B cell (primary cell): ENCODE results near the gene ABCB10. TPM values are rescaled to one million over a fixed set of nuclear protein-coding genes. Genes with fewer than 3 reads are reported as not detected.

Source experiments
- ATAC-seq: fragments of 200-7000 bp; cut with Tn5 transposase; one replicate; pipeline ENCODE4 v1.10.0; 2021; ENCODE audit warnings: low read depth, mild to moderate bottlenecking, moderate number of reproducible peaks, moderate library complexity
- CTCF ChIA-PET: fragments of 350-600 bp; sonication (Branson Sonifier 250); formaldehyde crosslinking; loops from one replicate; lab custom pipeline; 2021; ENCODE audit warnings: antibody characterized with exemption, inconsistent platforms; lab: Charles Lee
- POLR2A ChIA-PET: fragments of 350-600 bp; sonication (Branson Sonifier 250); formaldehyde crosslinking; loops from one replicate; lab custom pipeline; 2021; ENCODE audit warnings: antibody characterized with exemption; lab: Charles Lee
- DNase-seq: peaks from one replicate; pipeline ENCODE4 v3.0.0; 2013
- H2AFZ ChIP-seq: 2 replicates; pipeline ENCODE4 v1.6.1; 2012; ENCODE audit warnings: mild to moderate bottlenecking, low read depth, low read length; ENCODE audit not compliant: insufficient read depth, poor library complexity, severe bottlenecking
- H3K27ac ChIP-seq, 2 donors: 1 replicate in 1 of 2; 2 replicates in 1 of 2; pipeline ENCODE4 v1.5.1; 2012 to 2013; ENCODE audit warnings: low read length in 2 of 2, mild to moderate bottlenecking in 2 of 2, moderate library complexity in 1 of 2
- H3K27me3 ChIP-seq, 4 experiments: fragments of 200-600 bp in 1 of 4; sonication (generic) in 1 of 4; replicated peaks in 1 of 4; 1 replicate in 2 of 4; 2 replicates in 2 of 4; pipeline versions ENCODE4 v1.6.1 to v1.7.0; 2013 to 2016; ENCODE audit warnings: low read length in 3 of 4, mild to moderate bottlenecking in 2 of 4, mixed read lengths in 1 of 4, moderate library complexity in 1 of 4; ENCODE audit not compliant: insufficient read depth in 4 of 4, control insufficient read depth in 3 of 4; ENCODE audit errors: control extremely low read depth in 1 of 4
- H3K36me3 ChIP-seq, 2 experiments: replicated peaks in 1 of 2; 1 replicate in 1 of 2; 2 replicates in 1 of 2; pipeline versions ENCODE4 v1.6.1 to v1.7.1; 2013; ENCODE audit warnings: low read length in 1 of 2; ENCODE audit not compliant: insufficient read depth in 2 of 2, control insufficient read depth in 1 of 2; ENCODE audit errors: control extremely low read depth in 1 of 2, extremely low read depth in 1 of 2
- H3K4me1 ChIP-seq, 2 donors: fragments of 200-600 bp in 1 of 2; sonication (generic) in 1 of 2; 1 replicate in 1 of 2; 2 replicates in 1 of 2; pipeline versions ENCODE4 v1.5.1 to v1.6.1; 2013 to 2017; ENCODE audit warnings: low read length in 2 of 2; ENCODE audit not compliant: control insufficient read depth in 2 of 2, insufficient read depth in 2 of 2
- H3K4me2 ChIP-seq: replicated peaks from 2 replicates; pipeline ENCODE3; 2012; ENCODE audit warnings: mild to moderate bottlenecking, low read depth, low read length; ENCODE audit not compliant: poor library complexity, severe bottlenecking
- H3K4me3 ChIP-seq, 5 experiments: fragments of 200-600 bp in 1 of 5; sonication (generic) in 1 of 5; 1 replicate in 3 of 5; 2 replicates in 2 of 5; pipeline versions ENCODE4 v1.5.1 to v1.7.0; 2011 to 2016; ENCODE audit warnings: low read length in 4 of 5, mild to moderate bottlenecking in 4 of 5, low read depth in 2 of 5, control low read depth in 1 of 5, moderate library complexity in 1 of 5; ENCODE audit not compliant: insufficient read depth in 1 of 5; ENCODE audit errors: control extremely low read depth in 1 of 5, extremely low read depth in 1 of 5
- H3K79me2 ChIP-seq: fragments of 200-600 bp; sonication (generic); one replicate; pipeline ENCODE4 v1.6.0; 2016; ENCODE audit warnings: low read length; ENCODE audit not compliant: control insufficient read depth, insufficient read depth
- H3K9ac ChIP-seq: fragments of 200-600 bp; sonication (generic); 2 replicates; pipeline ENCODE4 v1.6.1; 2017; ENCODE audit warnings: mild to moderate bottlenecking, low read length, moderate library complexity
- H3K9me3 ChIP-seq, 3 donors: one replicate each; pipeline versions ENCODE4 v1.6.1 to v1.7.1; 2013; ENCODE audit warnings: low read length in 2 of 3; ENCODE audit not compliant: control insufficient read depth in 2 of 3, insufficient read depth in 1 of 3; ENCODE audit errors: control extremely low read depth in 1 of 3
- H4K20me1 ChIP-seq: 2 replicates; pipeline ENCODE4 v1.6.0; 2012; ENCODE audit warnings: mild to moderate bottlenecking, low read length; ENCODE audit not compliant: insufficient read depth, control insufficient read depth, poor library complexity, severe bottlenecking
- H3K27ac Mint-ChIP-seq: one replicate; pipeline ENCODE4 v1.8.0; 2021; ENCODE audit warnings: mixed read lengths
- H3K27me3 Mint-ChIP-seq: one replicate; pipeline ENCODE4 v1.8.0; 2021; ENCODE audit warnings: mixed read lengths
- H3K4me1 Mint-ChIP-seq: one replicate; pipeline ENCODE4 v1.8.0; 2021; ENCODE audit warnings: mixed read lengths
- H3K4me3 Mint-ChIP-seq: one replicate; pipeline ENCODE4 v1.8.0; 2021; ENCODE audit warnings: mixed read lengths
- H3K9me3 Mint-ChIP-seq: one replicate; pipeline ENCODE4 v1.8.0; 2022; ENCODE audit warnings: mixed read lengths; ENCODE audit not compliant: insufficient read depth
- CTCF ChIP-seq: fragments of 200-600 bp; IDR thresholded peaks from one replicate; pipeline ENCODE4 v1.8.0; 2022; ENCODE audit warnings: antibody characterized with exemption, mild to moderate bottlenecking
- EZH2 ChIP-seq: IDR thresholded peaks from 2 replicates; pipeline ENCODE4 v1.6.1; 2012; ENCODE audit warnings: borderline replicate concordance, low read depth, mild to moderate bottlenecking, moderate library complexity, low read length; ENCODE audit not compliant: insufficient read depth, poor library complexity, severe bottlenecking
- WGBS: methylation state at CpG from one replicate; pipeline ENCODE4 v1.1.5; 2013; ENCODE audit warnings: missing lambda C conversion rate; ENCODE audit not compliant: insufficient coverage; 5-methylcytosine and 5-hydroxymethylcytosine counted together
- intact Hi-C: fragments of 100-400 bp; cut with micrococcal nuclease; formaldehyde crosslinking; loops from one replicate; pipeline ENCODE4 v1.10.0; 2022
- polyA plus RNA-seq: library from polyadenylated mRNA; depleted of rRNA; stranded (reverse); fragments of >200 nt; gene quantifications from 2 replicates; pipeline ENCODE4 v1.2.3, GENCODE V29; 2012
- total RNA-seq, 2 donors: library from RNA; stranded (reverse); fragments of 120-200 nt in 1 of 2; gene quantifications; 1 replicate in 1 of 2; 2 replicates in 1 of 2; pipeline versions ENCODE4 v1.2.3 to v1.2.4, GENCODE V29; 2013 to 2022

The ABCB10 gene
- total and polyA plus RNA-seq, 2 donors (not counting 1 experiment from before 2014, with no cell fraction given), result 6.5 to 18.6 TPM

DNA sequence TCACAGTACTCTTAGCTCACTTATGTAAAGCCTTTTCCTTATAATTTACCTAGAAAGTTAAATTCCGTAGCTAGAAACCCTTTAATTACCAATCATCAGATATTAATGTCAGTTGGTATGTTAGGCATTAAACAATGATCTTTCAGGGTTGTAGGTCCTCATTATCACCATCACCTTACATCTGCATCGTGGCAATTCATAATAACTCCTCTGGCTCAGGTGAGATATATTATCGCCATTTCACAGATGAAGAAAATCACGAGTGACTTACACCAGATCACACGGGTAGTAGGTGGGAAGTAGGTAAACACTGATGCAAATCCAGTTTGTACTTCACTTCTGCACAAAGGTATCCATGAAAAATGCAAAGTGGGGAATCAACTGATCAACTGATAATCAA is 51.0 kb downstream of the ABCB10 start:
- Histone ChIP-seq H3K4me3 (peak overlapping the region; percentile 87 to 99 (median 92)), H3K27me3 (no peaks in the 10 kb centered on the region), H3K27ac (peak overlapping the region; percentile 93 to 94), H3K4me1 (peaks cover 14 to 17% of the 10 kb centered on the region in 2 donors), H3K4me2 (peak overlapping the region; percentile 91), H3K36me3 (peaks cover 0 to 8% of the 10 kb centered on the region in 2 experiments), H3K9ac (peak overlapping the region; percentile 94), H4K20me1 (no peaks in the 10 kb centered on the region), H3K9me3 (peaks cover 0 to 4% (median 0%) of the 10 kb centered on the region in 3 donors), H3K79me2 (peaks cover 38% of the 10 kb centered on the region), H2AFZ (peak overlapping the region; percentile 86)
- no peaks in the 10 kb centered on the region for H3K9me3 Mint-ChIP-seq
- H3K4me1 Mint-ChIP-seq, result peaks cover 23% of the 10 kb centered on the region
- intact Hi-C loops, result loop anchor here (5.0 to 10.0 kb wide), 3 partner anchors 1135 to 1735 kb away; partner anchors contain the start of genes C1orf35, COG2, GNPAT and MRPL55
- no peaks in the 10 kb centered on the region for H3K27me3 Mint-ChIP-seq
- DNase-seq, result no peak
- TF ChIP-seq CTCF (no peak), EZH2 (no peak)
- H3K4me3 Mint-ChIP-seq, result peak overlapping the region; percentile 96
- POLR2A ChIA-PET, result interaction anchor here (0.6 to 1.6 kb wide), 2 partner anchors 28 to 1733 kb away, joined by 3 to 9 read pairs; no protein-coding TSS in a partner anchor
- peak overlapping the region; percentile 99 for H3K27ac Mint-ChIP-seq
- no peak for ATAC-seq
- CTCF ChIA-PET, result interaction anchor here (1.3 to 2.7 kb wide), 3 partner anchors 26 to 1830 kb away, joined by 3 to 27 read pairs (median 3); partner anchors contain the start of genes EXOC8 and SPRTN
- no CpG with 5 or more reads among the region's 5 CpGs for WGBS

DNA sequence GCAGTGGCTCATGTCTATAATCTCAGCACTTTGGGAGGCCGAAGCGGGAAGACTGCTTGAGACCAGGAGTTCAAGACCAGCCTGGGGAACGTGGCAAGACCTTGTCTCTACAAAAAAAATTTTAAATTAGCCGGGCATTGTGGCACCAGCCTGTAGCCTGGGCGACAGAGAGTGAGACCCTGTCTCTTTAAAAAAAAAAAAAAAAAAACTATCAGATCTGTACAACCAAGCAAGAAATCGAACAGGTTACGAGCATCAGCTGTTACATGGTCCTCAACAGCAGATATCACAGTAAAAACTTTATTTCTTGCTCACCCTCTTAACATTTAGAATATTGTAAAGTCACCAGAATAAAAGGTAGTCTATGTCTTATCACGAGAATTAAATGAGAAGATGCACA is 51.9 kb downstream of the ABCB10 start:
- peaks cover 23% of the 10 kb centered on the region for H3K4me1 Mint-ChIP-seq
- intact Hi-C loops, result loop anchor here (5.0 to 10.0 kb wide), 3 partner anchors 1136 to 1736 kb away; partner anchors contain the start of genes C1orf35, COG2, GNPAT and MRPL55
- H3K9ac ChIP-seq, result no peak overlapping the region

More for the DNA sequence above, 51.9 kb downstream of the ABCB10 start:
- H3K4me1 ChIP-seq, result peaks cover 14 to 17% of the 10 kb centered on the region in 2 donors
- H3K36me3 ChIP-seq, result peaks cover 1 to 11% of the 10 kb centered on the region in 2 experiments
- H3K9me3 ChIP-seq, result peaks cover 0 to 4% (median 0%) of the 10 kb centered on the region in 3 donors
- H3K27me3 ChIP-seq, result no peaks in the 10 kb centered on the region
- H3K79me2 ChIP-seq, result peaks cover 38% of the 10 kb centered on the region
- DNase-seq, result no peak
- peak overlapping the region; percentile 1 for H3K4me2 ChIP-seq
- ChIA-PET POLR2A (no interaction called here), CTCF (interaction anchor here (0.7 to 1.0 kb wide), 3 partner anchors 250 to 842 kb away, joined by 4 to 5 read pairs (median 4); no protein-coding TSS in a partner anchor)
- Mint-ChIP-seq H3K27ac (no peak overlapping the region), H3K9me3 (no peaks in the 10 kb centered on the region), H3K27me3 (no peaks in the 10 kb centered on the region), H3K4me3 (peak overlapping the region; percentile 62)
- ATAC-seq, result no peak
- peak overlapping the region in 1 of 2 donors; percentile 93 for H3K27ac ChIP-seq
- H4K20me1 ChIP-seq, result no peaks in the 10 kb centered on the region
- TF ChIP-seq CTCF (no peak), EZH2 (no peak)
- WGBS, result 100% methylated on average over 3 of the region's 8 CpGs
- H3K4me3 ChIP-seq, result no peak overlapping the region
- H2AFZ ChIP-seq, result no peak overlapping the region
